ENCODE data around the gene NGB. TPM values are rescaled to one million over a fixed set of nuclear protein-coding genes. Genes with fewer than 3 reads are reported as not detected.
A peak's percentile ranks its signal among the peaks of the same experiment; 100 is the strongest.

Gene NGB
- total and polyA plus RNA-seq, 9 of the 15 experiments (the other 6 are each of a cell fraction or from before 2014, with no cell fraction given): not detected

GRCh38 chr14:77301103-77301502 lies 30.1 kb upstream of the NGB start (continued):
- TF ChIP-seq USF1 (CRISPR knock-in tag; IDR thresholded peaks at IDR 0.05) (no peak), PATZ1 (CRISPR knock-in tag; IDR thresholded peaks at IDR 0.05; ENCODE audit: borderline replicate concordance) (no peak), ATF7 (IDR thresholded peaks at IDR 0.05) (no peak), ZNF76 (CRISPR knock-in tag; IDR thresholded peaks at IDR 0.05; ENCODE audit: borderline replicate concordance) (no peak), FOXA3 (CRISPR knock-in tag; conservative IDR thresholded peaks at IDR 0.05 in 1 of 2, IDR thresholded peaks at IDR 0.05 in 1 of 2) (peak in 1 of 2 experiments; percentile 24; a peak in 1 of 4 replicates), POLR2AphosphoS5 (IDR thresholded peaks at IDR 0.05; ENCODE audit: control insufficient read depth, insufficient read depth, low read depth, low read length) (no peak), SNAPC5 (CRISPR knock-in tag; IDR thresholded peaks at IDR 0.05) (no peak), YY1 (IDR thresholded peaks at IDR 0.05; ENCODE audit: borderline replicate concordance in 1 of 3, control insufficient read depth in 1 of 3, extremely low read depth in 1 of 3, insufficient read depth in 3 of 3, insufficient read length in 1 of 3, insufficient replicate concordance in 2 of 3, low read depth in 1 of 3, low read length in 2 of 3) (no peak), HDAC3 (IDR thresholded peaks at IDR 0.05; ENCODE audit: borderline replicate concordance, partially characterized antibody) (no peak), TAL1 (IDR thresholded peaks at IDR 0.05) (no peak), BRF2 (IDR thresholded peaks at IDR 0.05; ENCODE audit: borderline replicate concordance, insufficient read depth, insufficient read length) (no peak), PTBP1 (IDR thresholded peaks at IDR 0.05; ENCODE audit: low read depth, low read length) (no peak), MXI1 (IDR thresholded peaks at IDR 0.05; ENCODE audit: low read depth, low read length) (no peak), ZFX (CRISPR knock-in tag; IDR thresholded peaks at IDR 0.05) (no peak), LEF1 (IDR thresholded peaks at IDR 0.05) (no peak), FOXK1 (CRISPR knock-in tag; IDR thresholded peaks at IDR 0.05; ENCODE audit: borderline replicate concordance) (0 out of 2 replicates have a peak, but pooled peaks have one; percentile 23), TCF7 (IDR thresholded peaks at IDR 0.05; ENCODE audit: borderline replicate concordance) (no peak), DEAF1 (CRISPR knock-in tag; IDR thresholded peaks at IDR 0.05) (peak; percentile 34; the same call in 1 of the 2 replicates), MNT (conservative IDR thresholded peaks at IDR 0.05) (no peak)
